Renal pelvis (tissue), 4 donors: ENCODE results near the gene DNAH17. TPM values are rescaled to one million over a fixed set of nuclear protein-coding genes. Genes with fewer than 3 reads are reported as not detected.
"Not testable (repeated sequence)": the region's sequence is repeated elsewhere in the genome, so short reads cannot be mapped to it uniquely, and the experiment has no call there.

Experiments used
- DNase-seq: peaks from one replicate; pipeline ENCODE4 v3.0.0-alpha.2; 2013
- polyA plus RNA-seq, 3 donors: library from polyadenylated mRNA; unstranded; fragments of 120-200 nt; gene quantifications; one replicate each; pipeline ENCODE4 v1.2.1, GENCODE V29; 2013; ENCODE audit not compliant: insufficient read length in 3 of 3

DNAH17 gene
- polyA plus RNA-seq, 3 donors, result 2.2 to 4.4 (median 4.0) TPM

GRCh38 chr17:78476149-78476548, 101.0 kb downstream of the DNAH17 start:
- no peak for DNase-seq

DNA sequence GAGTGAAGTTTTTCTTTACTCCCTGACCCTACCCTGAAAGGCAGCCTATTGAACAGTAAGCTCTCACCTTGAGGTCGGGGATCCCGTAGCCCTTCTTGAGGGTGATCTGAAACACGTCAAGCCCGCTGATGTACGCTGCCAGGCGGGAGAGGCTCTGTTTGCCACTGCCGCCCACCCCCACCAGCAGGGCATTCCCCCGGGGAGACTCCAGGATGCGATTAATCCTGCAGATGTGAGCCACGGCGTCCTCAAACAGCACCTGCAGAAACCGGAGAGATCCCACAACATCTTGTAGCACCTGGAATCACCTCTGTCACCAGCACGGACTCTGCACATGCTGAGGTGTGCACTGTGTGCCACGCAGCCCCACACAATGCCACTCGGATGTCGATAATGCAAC, 102.0 kb downstream of the DNAH17 start:
- DNase-seq, result no peak

- no peak for DNase-seq
Observed at GRCh38 chr17:78474614-78475146, 102.5 kb downstream of the DNAH17 start.

- no peak for DNase-seq
Observed at GRCh38 chr17:78473951-78474613, 103.1 kb downstream of the DNAH17 start.

- DNase-seq, result no peak
Observed at GRCh38 chr17:78472035-78472905, 104.9 kb downstream of the DNAH17 start.

DNA sequence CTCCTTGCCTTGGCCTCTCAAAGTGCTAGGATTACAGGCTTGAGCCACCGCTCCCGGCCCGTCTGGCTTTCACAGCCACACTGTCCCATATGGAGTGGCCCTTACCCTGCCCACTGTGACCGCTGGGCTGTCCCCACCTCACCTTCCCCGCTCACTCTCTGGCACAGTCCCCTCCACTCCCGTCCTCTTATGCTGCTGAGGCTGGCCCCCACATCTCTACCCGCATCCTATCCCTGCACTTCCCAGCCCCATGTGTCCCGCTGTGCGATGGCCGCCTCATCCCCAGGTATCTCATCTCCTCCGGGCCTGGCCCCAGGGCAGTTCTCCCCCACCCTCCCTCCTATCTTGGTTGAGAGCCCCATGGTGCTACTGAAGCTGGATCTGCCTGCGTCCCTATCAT, 105.6 kb downstream of the DNAH17 start:
- no peak for DNase-seq

DNA sequence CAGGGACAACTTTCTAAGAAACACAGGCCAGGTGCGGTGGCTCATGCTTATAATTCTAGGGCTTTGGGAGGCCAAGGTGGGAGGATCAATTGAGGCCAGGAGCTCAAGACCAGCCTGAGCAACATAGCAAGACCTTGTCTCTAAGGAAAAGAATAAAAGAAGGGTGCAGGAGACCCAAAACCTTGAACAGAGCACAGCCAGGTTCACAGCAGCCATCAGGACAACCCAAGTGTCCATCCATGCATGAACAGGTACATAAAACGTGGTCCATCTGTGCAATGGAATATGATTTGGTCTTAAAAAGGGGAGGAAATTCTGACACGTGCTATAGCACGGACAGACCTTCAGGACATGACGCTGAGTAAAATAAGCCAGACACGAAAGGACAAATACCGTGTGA, 107.8 kb downstream of the DNAH17 start:
- no peak for DNase-seq

GRCh38 chr17:78468366-78468765, 108.8 kb downstream of the DNAH17 start:
- DNase-seq, result no peak

DNA sequence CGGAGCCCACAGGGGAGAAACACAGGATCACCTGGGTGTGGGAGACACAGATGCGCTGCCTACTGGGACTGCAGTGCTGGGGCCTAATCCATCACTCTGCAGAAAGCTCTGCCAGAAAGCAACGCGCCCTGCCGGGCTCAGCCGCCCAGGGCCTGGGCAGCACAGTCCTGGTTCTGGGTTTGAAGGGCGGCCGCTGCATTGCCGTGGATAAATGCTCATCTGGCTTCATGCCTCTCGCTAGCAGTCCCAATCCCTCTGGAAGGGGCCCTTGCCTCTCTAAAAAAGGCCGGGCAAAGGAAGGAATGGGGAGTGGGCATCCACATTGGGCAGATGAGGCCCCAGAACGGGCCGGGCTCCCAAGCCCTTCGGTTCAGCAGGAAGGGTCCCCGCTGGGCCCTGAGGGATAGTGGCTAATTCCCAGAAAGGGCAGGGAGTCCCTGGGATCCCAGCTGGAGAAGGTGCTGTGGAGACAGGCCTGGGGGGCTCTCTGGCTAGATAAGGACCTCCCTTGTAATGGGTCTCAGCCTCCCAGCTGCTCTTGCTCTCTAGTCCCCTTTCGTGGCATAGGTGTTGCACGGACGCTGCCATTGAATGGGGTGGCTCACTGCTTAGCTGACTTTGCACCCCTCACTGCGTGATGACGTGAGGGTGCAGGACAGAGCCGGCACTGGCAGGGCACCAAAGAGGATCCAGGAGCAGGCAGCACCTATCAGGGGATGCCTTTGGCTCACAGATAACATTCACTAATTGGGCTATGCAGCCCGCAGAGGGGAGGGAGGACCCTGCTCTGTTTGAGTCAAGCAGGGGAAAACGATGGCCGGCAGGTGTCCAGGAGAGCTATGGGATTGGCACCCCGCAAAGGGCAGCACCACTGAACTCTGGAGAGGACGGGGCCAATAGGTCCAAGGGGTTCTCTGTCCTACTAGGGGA, 110.1 kb downstream of the DNAH17 start:
- DNase-seq, result no peak

DNA sequence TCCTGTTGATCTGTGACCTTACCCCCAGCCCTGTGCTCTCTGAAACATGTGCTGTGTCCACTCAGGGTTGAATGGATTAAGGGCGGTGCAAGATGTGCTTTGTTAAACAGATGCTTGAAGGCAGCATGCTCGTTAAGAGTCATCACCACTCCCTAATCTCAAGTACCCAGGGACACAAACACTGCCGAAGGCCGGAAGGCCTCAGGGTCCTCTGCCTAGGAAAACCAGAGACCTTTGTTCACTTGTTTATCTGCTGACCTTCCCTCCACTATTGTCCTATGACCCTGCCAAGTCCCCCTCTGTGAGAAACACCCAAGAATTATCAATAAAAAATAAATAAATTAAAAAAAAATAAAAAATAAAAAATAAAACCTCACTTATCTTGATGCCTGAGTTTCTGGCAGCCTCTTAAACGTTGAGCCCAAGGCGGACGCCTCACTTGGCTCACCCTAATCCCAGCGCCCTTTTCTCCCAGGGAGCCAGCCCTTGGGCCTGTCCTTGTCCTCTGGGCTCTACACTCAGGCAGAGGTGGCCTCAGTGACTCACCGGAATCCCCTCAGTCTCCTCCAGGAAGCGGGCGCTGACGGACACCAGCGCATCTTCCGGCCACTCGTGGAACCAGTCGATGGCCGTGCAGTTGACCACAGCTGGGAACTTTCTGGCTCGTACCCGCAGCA, 110.9 kb downstream of the DNAH17 start:
- DNase-seq, result not testable (repeated sequence)

GRCh38 chr17:78462148-78462547, 115.0 kb downstream of the DNAH17 start:
- no peak for DNase-seq

DNA sequence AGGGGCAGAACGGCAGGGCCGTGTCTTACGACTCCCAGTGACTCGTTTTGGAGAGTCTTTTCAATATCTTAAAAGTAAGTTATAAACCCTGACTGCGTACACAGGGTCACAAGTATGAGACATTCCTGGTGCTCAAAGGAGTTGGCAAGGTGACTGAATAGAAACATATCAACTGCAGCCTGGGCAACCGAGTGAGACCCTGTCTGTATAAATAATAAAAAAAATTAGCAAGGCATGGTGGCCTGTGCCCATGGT, 115.5 kb downstream of the DNAH17 start:
- no peak for DNase-seq

DNA sequence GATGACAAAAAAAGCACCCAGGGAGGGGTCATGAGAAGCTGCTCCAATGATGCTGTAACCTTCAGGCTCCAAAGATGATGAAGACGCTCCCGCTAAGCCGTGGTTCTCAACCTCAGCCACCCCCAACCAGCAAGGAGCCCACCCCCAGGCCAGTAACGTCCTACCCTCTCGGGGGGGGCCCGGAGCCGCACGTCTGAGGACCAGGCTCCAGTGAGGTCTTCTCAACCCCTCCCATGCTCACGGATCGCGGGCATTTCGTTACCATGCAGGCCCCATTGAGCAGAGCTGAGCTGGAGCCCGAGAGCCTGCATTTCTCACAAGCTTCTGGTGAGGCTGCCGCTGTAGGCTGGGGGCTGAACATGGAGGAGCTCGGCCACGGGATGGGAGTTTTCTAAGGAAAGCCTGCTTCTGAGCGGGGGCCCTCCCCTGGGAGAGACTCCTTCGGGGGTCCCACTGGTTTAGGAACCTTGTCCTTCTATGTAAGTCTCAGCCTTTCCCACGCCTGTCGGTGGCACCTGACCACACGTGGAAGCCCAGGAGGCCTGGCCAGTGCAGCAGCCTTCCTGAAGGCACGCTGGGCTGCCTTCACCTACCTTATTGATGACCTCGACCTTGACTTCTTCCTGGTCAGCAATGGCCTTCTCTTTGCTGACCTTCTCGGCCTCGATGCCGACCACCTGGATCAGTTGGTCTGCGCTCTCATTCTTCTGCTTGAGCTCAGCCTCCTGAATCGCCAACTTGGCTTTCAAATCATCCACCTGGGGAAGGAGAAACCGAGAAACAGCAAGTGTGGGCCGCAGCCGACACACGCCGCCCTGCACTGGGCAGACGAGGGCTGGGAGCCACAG, 116.0 kb downstream of the DNAH17 start:
- DNase-seq, result no peak

DNA sequence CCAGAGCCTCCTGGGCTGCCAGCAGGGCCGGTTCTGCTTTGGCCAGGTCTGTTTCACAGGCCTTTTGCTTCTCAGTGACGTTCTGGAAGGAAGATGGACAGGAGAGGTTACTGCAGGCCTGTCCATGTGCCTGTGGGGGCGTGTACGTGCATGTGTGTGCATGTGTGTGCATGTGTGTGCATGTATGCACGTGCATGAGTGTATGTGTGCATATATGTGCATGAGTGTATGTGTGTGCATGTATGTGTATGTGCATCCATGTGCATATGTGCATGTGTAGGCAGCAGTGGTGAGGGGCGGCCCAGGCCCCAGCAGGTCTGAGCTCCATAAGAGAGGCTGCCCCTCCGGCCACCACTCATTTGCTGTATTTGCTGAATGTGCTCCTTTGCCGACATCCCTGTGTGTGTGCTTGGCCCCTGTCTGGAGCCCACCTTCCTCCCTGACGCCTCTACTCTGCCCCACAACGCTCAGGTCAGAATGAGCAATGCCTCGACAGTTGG, 117.0 kb downstream of the DNAH17 start:
- DNase-seq, result no peak

DNA sequence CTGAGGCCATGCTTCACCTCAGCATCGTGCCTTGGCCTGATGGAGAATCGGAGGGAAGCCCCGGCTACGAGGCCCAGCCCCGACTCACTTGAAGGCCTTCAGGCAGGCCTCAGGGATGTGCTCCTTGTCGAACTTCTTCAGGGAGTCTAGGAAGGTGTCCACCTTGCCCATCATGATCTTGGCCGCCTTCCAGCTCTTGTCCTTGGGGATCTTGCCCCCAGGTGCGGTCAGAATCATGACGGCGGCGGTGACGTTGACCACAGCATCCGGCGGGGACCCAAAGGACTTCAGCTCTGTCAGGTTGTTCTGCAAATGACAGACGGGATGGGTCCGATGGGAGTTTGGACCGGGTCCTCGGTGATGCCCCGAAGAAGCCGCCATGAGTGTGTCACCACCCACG, 117.5 kb downstream of the DNAH17 start:
- DNase-seq, result no peak

GRCh38 chr17:78458736-78459335, 118.4 kb downstream of the DNAH17 start:
- no peak for DNase-seq

DNA sequence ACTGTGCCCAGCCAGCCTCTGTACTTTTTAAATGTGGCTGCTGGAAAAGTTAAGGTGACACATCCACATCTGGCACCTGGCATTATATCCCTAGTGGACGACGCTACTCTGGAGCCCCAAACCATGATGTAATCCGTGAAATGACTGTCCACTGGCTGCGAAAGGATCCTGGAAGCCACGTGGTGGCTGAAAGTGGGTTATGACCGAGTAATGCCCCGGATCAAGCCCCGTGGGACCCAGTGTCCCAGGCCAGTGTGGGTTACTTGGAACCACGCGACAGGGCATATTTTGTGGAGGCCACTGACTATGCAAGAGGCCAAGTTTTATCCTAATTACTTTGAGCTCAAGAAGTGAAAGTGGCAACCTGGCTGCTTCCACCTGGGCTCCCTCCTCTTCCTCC, 119.1 kb downstream of the DNAH17 start:
- no peak for DNase-seq

DNA sequence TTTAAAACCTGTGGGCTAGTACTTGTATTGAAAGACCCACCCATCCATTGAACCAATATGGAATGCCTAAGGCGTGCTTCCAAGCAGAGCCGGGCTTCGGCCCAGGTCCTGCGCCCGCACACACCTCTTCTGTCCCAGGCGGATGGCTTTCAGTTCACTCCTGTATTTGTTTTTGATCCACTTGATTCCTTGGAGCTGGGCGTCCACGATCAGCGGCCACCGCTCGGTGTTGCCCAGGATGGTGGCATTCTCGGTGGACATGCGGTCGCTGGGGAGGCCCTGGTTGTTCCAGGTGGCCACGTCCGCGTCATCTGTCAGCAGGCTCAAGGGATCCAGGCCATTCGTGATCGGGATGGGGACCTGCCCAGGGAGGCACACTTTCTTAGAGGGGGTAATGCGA, 122.8 kb downstream of the DNAH17 start:
- no peak for DNase-seq

DNA sequence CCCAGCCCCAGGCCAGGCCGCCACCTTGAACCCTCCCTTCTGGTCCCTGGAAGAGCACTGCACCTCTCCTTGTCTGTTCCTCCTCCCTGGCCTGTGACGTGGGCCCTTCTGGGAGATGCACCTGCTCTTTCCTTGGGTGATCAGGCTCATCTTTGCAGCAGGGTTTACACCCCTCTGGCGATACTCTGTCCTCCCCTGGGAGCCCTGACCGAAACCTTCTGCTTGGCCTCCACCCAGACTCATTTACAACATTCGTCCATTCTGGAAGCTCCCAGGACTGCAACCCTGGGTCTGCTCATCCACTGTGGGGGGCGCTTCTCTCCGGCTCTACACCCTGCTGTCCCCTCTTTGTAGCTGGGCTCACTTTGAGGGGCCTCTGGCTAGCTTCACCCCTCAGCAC, 125.4 kb downstream of the DNAH17 start:
- DNase-seq, result no peak

DNA sequence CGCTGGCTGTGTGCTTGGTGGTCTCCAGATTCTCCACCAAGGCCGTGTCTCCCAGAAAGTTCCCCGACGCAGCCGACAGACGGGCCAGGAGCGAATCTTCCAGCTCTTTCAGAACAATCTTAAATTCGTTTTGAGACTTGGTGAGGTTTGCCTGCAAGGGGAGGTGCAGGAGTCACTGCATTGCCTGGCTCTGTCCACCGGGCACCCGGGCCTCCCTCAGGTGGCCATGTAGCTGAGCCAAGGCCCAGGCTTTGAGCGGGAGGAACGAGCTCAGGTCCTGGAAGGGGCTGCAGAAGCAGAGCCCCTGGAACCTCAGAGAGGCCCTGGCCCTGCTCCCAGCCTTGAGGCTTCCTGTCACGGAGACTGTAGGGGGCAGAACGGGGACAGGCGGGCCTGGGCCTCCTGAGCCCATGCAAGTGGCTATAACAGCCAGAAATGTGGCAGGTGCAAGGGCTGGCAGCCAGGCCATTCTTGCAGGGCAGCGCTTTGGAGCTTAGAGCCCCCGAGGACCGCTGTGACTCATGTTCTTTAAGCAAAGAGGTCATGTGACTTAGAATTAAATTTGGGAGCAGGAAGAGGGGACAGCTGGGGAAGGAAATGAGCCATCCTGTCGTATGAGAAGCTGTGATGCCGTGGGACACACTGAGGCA, 126.4 kb downstream of the DNAH17 start:
- no peak for DNase-seq
